SH-SY5Y (cell line): Measurements from ENCODE around the gene ZNF185.

ENCODE experiments used
- GATA2 ChIP-seq: IDR thresholded peaks from 2 replicates; pipeline ENCODE4 v1.6.1; 2011; ENCODE audit warnings: mild to moderate bottlenecking, low read depth, low read length
- GATA3 ChIP-seq: IDR thresholded peaks from 2 replicates; pipeline ENCODE4 v1.6.1; 2011; ENCODE audit warnings: low read depth, mild to moderate bottlenecking, low read length, moderate library complexity

GRCh38 chrX:152937236-152937635 lies 39.4 kb downstream of the ZNF185 start:
- no peak for TF ChIP-seq GATA3
- TF ChIP-seq GATA2: no peak
